G401 (cell line): Measurements from ENCODE around the gene NFILZ. TPM values are rescaled to one million over a fixed set of nuclear protein-coding genes. Genes with fewer than 3 reads are reported as not detected.

Source experiments
- DNase-seq: peaks from one replicate; pipeline ENCODE4 v3.0.0-alpha.2; 2015; ENCODE audit warnings: low spot score
- in situ Hi-C: cut with HindIII; loops from 2 replicates; pipeline ENCODE4 v1.10.0; 2016; ENCODE audit warnings: low sequenced_read_pairs, mixed read lengths
- total RNA-seq: library from RNA; depleted of rRNA; stranded (reverse); fragments of >200 nt; shearing (Covaris generic); gene quantifications from 2 replicates; pipeline ENCODE4 v1.2.3, GENCODE V29; 2014

The NFILZ gene
- total RNA-seq, 1 experiment from 2014 or later: not detected

- in situ Hi-C loops: no loop called here
- DNase-seq: no peak
Measured at GRCh38 chr19:8638078-8638619, 7.7 kb downstream of the NFILZ start.

- no peak for DNase-seq
- in situ Hi-C loops: no loop called here
Measured at GRCh38 chr19:8639821-8640401, 9.5 kb downstream of the NFILZ start.

GRCh38 chr19:8640402-8641004, 10.1 kb downstream of the NFILZ start:
- in situ Hi-C loops: no loop called here
- DNase-seq: no peak

DNA sequence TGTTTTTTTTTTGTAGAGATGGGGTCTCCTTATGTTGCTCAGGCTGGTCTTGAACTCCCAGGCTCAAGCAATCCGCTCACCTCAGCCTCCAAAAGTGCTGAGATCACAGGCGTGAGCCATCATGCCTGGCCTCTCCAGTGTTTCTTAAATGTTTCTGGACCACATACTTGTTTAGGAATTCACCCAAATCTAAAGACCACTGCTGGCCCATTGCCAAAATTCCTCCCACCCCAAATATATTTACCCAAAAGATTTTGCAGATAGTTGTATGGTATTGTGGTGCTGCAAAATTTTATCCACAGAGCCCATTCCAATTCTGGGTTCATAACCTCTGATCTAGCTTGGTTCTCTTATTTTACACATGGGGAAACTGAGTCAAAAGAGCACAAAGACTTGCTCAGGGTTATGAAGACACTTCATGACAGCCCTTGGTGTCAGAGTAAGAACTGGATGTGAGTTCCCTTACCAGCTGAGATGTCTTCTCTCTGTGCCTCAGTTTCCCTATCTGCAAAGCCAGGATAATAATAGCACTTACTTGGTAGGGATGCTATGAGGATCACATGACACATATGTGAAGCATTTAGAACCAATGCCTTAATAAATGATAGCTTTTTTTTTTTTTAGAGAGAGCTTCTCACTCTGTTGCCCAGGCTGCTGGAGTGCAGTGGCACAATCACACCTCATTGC, 10.9 kb downstream of the NFILZ start:
- in situ Hi-C loops: no loop called here
- no peak for DNase-seq

DNA sequence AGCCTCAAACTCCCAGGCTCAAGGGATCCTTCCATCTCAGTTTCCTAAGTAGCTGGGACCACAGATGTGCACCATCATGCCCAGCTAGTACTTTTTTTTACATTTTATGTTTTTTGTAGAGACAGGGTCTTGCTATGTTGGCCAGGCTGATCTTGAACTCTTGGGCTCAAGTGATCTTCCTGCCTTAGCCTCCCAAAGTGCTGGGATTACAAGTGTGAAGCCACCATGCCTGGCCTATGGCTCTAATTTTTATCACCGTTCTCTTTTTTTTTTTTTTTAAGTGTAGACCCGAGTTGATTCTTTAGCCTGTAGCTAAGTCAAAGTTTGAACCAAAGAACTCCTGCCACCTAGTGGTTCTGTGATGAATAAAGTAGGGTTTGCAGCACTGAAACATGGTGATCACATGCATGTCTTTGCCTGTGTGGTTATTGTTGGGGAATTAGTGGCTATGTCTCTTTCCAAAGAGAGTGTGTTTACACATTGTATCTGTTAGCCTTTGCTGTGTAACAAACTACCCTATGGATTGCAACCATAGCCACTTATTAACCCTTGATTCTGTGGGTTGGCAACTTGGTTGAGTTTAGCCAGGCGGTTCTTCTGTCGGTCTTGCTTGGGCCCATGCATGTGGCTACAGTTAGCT, 11.6 kb downstream of the NFILZ start:
- peak; percentile 10 for DNase-seq
- in situ Hi-C loops: no loop called here

DNA sequence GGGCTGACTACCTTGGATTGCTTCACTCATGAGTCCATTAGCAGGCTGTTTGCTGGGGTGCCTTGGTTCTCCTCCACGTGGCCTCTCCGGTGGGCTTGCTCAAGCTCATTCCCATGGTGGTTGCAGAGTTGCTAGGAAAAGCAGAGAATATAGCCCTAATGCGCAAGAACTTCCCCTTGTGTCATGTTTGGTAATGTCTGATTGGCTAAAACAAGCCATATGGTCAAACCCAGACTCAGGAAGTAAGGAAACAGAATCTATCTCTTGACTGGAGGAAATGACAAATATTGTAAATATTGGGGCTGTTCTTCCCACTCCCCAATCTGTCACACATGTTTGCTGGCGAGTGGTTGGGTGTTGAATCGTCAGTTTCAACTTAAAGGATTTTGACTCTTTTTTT, 12.1 kb downstream of the NFILZ start:
- in situ Hi-C loops: no loop called here
- no peak for DNase-seq

DNA sequence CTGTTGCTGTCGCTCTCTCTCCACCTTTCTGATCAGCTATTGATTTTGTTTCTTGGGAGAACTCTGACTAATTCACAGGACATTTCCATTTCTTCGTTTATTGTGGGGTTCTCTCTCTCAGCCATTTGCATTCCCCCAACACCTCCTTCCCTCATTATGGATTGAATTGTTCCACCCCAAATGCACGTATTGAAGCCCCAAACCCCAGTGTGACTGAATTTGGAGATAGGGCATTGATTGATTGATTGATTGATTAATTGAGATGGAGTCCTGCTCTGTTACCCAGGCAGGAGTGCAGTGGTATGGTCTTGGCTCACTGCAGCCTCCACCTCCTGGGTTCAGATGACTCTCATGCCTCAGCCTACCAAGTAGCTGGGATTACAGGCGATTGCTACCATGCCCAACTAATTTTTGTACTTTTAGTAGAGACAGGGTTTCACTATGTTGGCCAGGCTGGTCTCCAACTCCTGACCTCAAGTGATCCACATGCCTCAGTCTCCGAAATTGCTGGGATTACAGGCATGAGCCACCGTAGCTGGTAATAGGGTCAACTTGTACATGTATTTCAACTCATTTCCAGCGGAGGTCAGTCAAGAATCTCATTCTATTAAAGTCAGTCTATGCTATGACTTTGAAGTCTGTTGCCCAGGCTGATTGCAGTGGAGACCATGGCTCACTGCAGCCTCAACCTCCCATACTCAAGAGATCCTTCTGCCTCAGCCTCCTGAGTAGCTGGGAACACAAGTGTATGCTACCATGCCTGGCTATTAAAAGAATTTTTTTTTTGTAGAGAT, 13.6 kb downstream of the NFILZ start:
- in situ Hi-C loops: no loop called here

DNA sequence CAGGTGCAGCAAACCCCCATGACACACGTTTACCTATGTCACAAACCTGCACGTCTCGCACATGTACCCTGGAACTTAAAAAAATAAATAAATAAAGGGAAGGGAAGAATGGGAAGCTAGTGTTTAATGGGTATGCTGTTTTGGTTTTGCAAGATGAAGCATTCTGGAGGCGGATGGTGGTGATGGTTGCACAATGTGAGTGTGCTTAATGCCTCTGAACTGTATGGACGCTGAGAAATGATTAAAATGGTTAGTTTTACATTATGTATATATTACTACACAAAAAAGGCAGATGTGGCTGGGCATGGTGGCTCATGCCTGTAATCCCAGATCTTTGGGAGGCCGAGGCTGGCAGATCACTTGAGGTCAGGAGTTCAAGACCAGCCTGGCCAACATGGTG, 17.8 kb downstream of the NFILZ start:
- in situ Hi-C loops: no loop called here
- no peak for DNase-seq

More for the DNA sequence above, 13.6 kb downstream of the NFILZ start:
- DNase-seq: no peak

GRCh38 chr19:8654591-8655339, 24.3 kb downstream of the NFILZ start:
- DNase-seq: peak; percentile 13
- in situ Hi-C loops: no loop called here

- DNase-seq: no peak
Measured at GRCh38 chr19:8655340-8655709, 24.9 kb downstream of the NFILZ start.

DNA sequence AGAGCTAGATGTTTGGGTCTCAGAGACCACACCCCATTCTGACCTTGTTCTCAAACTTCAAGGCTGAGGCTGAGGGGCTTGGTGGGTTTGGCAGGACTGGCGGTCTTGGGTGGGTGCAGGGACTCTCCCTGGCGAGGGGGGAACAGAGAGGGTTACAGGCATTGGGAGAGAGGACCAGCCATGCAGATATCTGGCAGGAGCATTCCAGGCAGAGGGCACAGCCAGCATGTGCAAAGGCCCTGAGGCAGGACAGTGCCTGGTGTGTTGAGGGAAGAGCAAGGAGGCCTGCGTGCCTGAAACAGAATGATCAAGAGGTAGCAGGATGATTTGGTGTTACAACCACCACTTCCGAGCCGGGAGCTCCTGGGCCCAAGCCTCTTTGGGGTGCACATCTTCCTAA, 27.4 kb downstream of the NFILZ start:
- in situ Hi-C loops: no loop called here
- DNase-seq: no peak

More at GRCh38 chr19:8655340-8655709, 24.9 kb downstream of the NFILZ start:
- in situ Hi-C loops: no loop called here

DNA sequence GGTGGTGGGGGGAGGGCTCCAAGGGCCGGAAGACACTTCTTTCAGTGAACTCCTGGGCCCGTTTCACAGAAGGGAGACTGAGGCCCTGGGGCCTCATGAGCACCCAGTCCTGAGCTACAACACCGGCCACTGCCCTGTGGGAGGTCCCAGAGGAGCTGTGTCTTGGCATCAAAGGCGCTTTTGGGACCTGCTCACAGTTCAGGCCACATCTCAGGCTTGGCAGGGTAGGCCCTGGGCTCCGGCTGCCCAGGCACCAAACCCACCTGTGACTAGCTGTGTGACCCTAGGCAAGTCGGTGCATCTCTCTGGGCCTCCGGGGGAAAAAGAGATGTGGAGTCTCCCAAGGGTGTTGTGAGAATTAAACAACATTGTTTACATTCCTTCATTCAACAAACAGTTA, 29.5 kb downstream of the NFILZ start:
- no peak for DNase-seq
- in situ Hi-C loops: no loop called here

GRCh38 chr19:8662263-8662662, 31.8 kb downstream of the NFILZ start:
- DNase-seq: no peak
- in situ Hi-C loops: no loop called here

DNA sequence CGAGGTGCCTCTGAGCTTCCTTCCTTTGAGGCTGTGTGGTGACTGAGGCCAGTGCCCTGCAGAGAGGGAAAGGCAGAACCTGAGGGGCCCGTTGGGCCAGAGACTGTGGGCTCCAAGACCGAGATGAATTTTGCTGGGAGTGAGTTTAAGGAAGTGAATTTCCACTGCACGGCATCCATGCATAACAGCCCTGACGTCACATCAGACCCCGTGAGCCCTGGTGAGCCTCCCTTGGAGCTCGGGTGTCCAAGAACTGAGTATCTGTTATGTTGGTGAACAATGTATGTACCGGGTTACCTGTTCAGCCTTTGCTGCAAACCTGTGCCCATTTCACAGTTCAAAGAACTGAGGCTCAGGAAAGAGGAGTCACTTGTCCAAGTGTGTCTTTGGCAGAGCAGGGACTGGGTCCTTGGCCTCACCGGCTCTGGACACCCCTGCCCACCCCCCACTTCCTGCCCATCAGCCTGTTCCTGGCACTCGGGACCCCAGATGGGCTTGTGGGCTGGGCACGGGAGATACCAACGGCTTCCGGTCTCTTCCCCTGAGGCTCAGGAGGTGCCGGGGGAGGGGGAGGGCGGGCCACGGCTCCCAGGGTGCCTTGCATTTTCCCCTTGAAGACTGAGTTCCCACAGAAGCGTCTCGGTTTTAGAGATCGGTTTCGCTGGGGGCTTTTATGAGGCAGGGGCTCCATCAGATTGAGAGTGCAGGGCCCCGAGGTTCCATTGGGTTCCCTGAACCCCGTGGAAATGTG, 33.7 kb downstream of the NFILZ start:
- in situ Hi-C loops: no loop called here
- no peak for DNase-seq

DNA sequence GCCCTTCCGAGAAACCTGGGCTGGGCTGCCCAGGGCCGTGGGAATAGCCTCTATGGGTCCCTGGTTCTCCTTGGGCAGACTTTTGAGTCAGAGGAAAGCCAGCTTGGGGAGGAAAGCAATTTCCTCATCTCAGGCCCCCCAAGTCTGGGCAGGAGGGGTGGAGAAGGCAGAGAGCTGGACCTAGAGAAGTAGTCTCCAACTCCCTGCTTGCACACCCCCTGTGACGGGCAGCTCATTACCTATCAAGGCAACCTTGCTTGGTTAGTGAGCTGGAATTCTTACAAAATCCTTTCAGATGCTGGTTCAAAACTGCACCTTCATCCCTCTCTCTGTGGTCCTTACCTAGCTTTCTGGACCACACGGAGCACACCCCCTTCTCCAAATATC, 34.2 kb downstream of the NFILZ start:
- in situ Hi-C loops: no loop called here
- no peak for DNase-seq

DNA sequence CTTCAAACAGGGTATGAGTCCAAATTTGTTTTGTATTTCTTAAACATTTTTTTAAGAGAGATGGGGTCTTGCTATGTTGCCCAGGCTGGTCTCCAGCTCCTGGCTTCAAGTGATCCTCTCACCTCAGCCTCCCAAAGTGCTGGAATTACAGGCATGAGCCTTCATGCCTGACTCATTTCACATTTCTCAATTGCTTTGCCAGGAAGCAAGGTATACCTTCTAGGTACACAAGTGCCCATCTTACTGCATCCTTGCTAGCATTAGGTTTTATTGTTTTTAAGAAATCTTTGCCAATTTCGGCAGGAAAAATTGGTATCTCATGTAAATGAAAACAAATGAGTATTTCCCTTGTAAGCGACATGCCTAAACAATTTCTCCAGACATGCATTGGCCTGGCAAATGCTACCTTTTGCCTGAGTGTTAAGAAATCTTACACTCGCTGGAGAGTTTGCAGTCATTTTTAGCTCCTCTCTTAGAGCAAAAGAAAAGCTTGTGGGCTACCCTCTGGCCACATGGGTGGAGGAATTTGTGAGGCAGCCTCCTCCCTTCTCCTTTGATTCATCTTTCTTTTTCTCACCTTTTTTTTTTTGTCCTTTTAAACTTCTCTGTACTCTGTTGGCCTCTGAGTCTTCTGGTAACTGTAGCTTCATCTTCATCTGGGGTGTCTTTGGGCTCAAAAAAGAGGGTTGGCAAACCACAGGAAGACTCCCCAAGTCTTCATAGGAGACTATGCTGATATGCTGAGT, 35.2 kb downstream of the NFILZ start:
- in situ Hi-C loops: no loop called here
- no peak for DNase-seq

DNA sequence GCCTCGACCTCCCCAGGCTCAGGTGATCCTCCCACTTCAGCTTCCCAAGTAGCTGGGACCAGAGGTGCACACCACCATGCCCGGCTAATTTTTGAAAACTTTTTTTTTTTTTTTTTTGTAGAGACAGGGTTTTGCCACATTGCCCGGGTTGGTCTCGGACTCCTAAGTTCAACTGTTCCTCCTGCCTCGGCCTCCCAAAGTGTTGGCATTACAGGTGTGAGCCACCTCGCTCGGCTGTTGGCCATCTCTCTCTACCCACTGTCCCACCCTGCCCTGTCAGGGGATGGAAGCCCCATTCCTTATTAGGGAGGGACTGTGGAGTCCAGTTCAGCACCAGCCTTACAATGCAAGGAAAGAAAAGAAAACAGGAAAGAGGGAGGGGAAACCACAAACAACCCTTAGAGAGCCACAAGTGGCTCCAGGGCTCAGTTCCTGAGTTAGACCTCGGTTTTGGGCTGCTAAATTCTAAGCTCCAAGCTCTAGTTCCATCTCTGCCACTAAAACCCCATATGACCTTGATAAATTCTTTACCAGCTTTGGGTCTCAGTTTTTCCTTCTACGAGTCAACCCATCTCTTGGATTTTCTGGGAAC, 36.5 kb downstream of the NFILZ start:
- in situ Hi-C loops: no loop called here

More for the DNA sequence above, 36.5 kb downstream of the NFILZ start:
- no peak for DNase-seq
